GM21381 (cell line): ENCODE data around the gene PITPNC1.
"Not testable (repeated sequence)": the region's sequence is repeated elsewhere in the genome, so short reads cannot be mapped to it uniquely, and the experiment has no call there.

Experiments
- ATAC-seq: cut with Tn5 transposase; IDR thresholded peaks from one replicate; pipeline ENCODE4 v1.9.1; 2021; ENCODE audit warnings: mild to moderate bottlenecking, moderate library complexity; ENCODE audit not compliant: unreplicated experiment

PITPNC1 gene

DNA sequence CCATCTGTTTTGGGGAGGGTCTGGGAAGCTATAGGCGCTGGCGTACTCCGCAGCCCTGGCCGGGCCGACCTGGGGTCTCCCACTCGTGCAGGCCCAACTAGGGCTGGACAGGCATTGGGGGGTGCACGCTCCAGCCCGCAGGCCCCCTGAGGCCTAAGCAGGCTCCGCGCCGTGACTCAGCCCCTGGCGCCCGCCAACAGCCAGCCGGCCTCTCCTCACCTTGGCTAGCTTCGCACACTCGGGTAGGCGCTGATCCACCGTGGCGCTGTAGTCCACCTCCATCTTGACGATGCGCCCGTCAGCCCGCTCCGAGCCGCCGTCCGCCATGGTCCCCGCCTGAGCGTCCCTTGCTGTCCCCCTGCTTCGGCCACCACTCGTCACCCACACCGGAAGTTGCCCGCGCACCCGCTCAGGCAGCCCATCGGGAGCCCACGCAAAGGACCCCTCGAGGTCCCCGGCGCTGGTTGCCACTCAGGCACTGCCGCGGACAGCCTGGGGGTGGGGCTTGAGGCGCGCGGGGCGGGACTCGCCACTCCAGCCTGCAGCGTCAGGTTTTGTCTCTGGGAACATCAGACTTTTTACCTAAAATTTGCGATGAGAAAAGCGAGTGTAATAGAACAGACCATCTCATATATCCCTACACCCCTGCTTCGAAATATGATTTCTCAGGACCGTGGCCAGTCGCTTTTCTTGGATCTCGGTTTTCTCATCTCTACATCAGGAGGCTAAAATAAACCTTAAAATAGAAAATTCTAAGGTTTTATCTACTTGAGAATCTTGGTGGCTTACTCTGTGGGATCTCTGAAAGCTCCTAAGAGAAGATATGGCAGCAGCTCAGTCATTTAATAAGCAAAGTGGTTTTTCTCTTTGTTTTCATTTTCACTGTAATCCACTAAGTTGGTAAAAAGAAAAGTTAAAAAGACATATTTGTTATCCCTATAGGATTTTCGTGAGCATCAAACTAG, 10.6 kb upstream of the PITPNC1 start, which contains the start of gene PSMD12:
PSMD12 (minus strand) TSS at position 385 of the 965 bp plus-strand sequence; CDS start at position 327, 58 bp downstream.
- ATAC-seq = peak; percentile 90

DNA sequence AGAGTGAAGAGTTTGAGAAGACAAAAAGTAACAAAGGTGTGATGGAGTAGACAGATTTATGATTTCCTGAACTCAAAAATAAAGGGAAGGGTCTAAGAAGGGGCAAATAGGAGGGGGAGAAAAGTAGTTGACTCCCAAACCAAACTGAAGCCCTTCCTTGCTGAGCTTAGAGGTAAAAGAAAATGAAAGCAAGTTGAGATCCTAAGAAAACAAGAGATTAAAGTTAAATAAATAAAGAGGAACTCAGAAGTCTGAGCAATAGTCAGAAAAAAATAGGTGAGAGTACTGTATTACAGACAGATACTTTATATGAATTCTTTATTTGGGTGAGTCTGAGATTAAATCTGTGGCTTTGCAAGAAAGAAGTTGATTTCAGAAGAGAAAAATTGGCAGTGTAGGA, 7.4 kb upstream of the PITPNC1 start:
- no peak for ATAC-seq

DNA sequence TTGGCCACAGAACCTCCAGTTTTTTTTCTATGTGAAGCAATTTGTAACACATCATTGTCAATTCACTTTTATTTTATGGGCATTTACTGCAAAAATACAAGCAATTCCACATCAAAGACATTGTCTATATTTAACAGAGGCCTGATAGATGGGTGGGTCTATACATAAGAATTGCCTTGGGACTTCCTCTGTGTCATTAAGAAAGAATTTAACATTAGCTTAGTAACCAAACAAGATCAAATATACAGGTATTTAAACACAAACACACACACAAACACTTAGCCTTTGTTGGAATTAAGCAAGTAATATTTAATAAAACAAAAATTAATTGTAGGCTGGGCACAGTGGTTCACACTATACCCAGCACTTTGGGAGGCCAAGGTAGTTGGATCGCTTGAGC, 4.3 kb upstream of the PITPNC1 start:
- ATAC-seq = no peak

DNA sequence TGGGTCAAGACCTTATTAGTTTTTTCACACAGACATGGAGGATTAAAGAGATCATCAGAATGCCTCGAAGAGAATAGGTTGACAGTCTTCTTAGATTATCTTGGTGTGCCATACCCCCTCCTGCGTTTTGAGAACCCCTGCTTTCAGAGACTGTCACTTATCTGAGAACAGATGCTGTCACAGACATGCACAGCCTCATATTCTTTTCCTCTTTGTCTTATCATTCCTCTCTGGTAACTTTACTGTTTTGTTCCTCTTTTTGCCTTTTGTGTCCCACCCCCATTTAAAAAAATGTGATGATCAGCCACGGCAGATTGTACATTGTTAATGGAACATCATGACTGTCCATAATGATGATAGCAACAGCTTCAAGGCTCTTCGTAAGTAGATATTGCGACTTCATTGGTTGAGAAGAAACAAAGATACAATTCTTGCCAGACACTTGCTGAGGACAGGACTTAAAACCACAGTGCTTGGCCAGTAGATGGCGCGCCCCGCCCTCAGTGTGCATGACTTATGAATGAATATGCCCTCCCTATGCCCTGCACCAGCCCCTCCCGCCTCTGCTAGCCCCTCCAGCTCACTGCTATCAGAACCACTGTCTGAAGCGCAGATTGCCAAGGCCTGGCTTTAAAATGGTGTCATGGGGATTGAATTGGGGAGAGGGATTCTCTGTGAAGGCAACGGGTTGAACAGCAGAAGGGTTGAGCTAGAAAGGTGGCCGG, 2.6 kb upstream of the PITPNC1 start:
- peak; percentile 32 for ATAC-seq

DNA sequence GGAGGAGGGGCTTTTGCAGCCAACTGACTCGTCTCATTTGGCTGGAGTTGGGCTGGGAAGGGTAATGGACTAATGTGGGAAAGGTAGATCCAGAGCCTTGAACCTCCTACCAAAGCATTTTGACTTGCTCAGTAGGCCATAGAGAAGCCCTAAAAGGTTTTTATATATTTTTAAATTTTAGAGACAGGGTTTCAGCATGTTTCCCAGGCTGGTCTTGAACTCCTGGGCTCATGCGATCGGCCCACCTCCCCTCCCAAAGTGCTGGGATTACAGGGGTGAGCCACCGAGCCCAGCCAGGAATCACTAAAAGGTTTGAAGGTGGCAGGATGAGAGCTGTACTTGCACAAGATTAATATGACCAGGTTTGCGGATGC, 2.0 kb upstream of the PITPNC1 start:
- ATAC-seq = no peak

DNA sequence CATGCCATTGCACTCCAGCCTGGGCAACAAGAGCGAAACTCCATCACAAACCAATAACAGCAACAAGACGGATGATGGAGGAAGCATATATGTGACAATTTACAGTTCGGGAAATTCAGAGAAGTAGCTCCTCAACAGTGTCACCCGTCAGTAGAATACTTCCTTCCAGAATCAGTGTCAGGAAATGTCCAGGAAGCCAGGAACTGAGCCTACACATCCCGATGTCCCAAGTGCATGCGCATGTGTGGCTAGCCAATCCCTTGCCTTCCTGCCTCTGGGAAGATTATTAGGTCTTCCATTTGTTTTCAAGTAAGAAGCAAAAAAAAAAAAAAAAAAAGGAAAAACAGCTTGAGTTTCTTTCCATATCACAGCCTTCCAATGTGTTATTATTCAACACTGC, 1.4 kb upstream of the PITPNC1 start:
- ATAC-seq = no peak

DNA sequence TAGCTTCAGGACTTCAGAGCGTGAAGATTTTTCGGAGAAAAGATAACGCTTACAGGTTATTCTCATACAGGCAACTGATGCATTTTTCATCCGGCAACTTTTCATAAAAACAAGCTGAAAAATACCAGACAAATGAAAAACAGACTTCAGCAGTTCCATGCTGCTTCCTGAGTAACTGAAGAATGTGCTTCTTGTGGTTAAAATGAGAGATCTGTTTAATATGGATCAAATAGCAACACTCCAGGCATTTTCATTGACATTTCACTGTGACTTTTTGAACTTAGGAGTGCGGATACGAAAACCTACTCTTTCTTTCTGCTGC, 705 bp upstream of the PITPNC1 start:
- ATAC-seq = no peak

DNA sequence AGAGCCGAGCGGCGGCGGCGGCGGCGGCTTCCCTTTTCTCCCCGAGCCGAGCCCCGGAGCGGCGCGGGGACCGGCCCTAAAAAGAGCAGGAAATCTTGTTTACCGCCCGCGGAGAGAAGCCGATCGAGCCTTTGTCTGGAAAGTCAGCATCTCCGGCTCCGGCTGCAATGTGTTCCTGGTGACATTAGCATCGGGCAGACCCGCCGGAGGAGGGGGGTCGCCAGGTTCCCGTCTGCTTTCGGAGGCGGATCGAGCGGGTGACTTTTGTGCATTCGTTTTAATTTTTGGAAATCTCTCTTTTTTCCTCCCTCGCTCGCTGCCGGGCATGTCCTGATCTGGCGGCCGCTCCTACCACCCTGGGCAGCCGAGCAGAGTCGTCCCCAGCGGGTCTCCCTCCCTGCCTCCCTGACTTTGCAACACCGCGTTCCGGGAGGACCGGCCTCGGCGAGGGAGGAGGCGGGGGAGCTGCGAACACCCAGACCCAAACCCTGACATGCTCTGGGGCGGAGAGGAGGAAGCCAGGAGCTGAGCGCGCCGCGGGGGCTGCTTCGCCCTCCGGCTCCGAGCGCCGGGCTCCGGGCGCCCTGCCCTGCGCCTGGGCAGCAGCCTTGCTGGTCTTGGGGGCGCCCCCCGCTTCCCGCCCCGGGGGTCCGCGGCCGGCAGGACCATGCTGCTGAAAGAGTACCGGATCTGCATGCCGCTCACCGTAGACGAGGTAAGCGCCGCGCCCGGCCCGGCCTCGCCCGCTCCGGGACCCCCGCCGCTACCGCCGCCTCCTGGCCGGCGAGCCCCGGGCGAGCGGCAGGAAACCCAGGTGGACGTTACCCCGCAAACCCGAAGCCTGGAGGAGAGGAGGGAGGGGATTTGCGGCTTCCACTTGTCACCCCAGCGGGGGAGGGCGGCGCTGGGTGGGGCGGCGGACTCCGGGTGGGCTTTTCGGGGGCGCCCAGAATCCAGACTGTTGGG, 690 bp downstream of the PITPNC1 start:
- peak; percentile 27 for ATAC-seq

DNA sequence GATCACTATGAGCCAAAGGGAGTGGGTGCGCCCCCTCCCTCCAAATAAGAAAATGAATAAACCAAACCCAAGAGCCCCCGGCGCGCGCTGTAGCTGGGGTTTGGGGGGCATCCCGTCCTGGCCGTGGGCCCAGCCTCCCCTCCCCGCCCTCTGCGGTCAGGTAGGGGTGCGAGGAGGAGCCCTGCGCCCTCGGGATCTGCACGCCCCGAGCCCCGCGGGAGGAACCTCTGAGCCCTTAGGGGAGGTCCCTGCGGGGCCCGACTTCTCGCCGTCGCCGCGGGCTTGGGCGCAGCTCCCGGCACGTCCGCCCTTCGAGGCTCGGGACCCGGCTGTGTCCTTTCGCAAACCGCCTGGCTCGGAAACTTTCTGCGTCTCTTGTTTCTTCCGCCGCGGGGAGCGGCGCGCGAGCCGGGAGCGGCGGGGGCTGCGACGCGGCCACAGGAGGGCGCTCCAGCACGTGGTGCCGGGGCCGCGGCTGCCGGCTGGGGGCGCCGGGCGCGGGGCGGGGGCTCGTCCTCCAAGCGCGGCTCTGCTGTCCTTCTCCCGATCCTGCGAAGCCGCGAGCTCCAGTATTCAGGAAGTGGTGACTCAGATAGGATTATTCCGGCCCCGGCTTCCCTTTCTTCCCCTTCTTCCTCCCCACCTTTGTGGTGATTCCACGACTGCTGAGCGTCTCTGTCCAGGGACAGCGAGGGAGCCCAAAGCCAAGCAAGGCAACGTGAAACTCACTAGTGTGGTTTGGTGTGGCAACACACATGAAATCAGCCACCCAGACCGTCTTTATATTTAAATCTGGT, 1.6 kb downstream of the PITPNC1 start:
- peak; percentile 38 for ATAC-seq

DNA sequence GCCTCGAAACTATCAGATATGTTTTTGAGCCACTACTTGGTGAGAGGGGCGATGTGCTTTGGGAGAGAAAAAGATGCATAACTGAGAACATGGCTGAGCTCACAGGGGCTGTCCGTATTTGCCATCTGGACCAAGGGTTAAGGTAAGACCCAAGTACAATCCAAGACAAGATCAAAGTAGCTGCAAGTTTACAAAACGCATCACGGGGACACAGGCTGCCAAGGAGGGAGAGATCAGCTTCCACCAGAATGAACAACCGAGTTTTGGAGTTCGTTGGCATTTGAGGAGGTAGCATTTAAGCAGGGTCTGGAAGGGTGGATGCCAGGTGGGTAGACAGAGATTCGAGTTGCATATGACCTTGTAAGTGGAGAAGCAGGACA, 2.2 kb downstream of the PITPNC1 start:
- ATAC-seq = no peak

DNA sequence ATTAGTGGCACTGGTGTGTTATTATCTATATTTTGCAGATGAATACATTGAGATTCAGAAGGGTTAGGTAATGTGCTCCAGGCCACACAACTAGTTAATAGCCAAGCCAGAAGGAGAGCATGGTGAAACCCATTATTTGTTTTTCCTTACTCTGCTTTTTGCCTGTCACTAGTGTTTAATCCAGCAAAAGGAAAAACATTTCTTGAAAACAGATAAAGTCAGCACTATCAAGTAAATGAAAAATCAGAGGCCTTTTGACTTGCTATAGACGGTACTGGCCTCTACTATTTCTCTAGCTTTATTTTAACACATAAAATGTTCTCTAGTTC, 4.8 kb downstream of the PITPNC1 start:
- no peak for ATAC-seq

DNA sequence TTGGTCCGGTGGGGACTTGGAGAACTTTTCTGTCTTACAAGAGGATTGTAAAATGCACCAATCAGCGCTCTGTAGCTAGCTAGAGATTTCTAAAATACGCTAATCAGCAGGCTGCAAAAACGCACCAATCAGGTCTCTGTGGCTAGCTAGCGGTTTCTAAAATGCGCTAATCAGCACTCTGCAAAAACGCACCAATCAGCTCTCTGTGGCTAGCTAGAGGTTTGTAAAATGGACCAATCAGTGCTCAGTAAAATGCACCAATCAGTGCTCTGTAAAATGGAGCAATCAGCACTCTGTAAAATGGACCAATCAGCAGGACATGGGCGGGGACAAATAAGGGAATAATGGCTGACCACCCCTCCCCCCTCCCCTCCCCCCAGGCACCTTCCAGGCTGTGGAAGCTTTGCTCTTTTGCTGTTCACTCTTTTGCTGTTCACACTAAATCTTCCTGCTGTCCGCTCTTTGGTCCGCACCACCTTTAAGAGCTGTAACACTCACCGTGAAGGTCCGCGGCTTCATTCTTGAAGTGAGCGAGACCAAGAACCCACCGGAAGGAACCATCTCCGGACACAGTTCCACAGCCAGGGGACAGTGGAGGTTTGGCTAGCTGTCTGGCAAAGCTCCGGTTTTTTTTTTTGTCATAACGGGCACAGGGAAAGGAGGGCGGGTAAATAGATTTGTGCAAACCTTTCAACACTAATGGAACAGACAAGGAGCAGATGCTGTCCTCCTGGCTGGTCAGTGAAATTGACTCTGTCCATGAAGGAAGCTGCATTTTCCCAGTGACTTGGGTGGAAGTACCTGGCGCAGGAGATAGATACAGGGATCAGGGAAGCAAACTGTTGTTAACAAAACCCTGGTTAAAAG, 8.3 kb downstream of the PITPNC1 start:
- ATAC-seq = no peak

DNA sequence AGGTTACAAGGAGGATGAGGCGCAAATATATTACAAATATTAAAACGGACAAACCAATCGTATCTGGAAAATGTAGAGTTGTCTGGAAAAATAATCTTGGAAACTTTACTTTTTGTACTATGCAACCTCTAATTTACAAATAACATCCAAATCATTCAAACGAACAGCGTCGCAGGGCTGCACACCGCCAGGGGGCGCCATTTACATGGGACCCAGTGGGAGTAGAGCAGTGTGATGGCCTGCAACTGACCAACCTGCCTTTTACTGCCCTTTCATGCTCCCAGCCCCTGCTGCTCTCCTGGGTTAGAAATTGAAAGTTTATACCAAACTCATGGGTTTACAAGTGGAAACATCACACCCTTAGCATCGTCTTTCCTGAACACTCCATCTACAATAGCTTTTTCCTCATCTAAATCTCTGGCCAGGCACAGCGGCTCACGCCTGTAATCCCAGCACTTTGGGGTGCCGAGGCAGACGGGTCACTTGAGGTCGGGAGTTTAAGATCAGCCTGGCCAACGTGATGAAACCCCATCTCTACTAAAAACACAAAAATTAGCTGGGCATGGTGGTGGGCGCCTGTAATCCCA, 10.0 kb downstream of the PITPNC1 start:
- no peak for ATAC-seq

DNA sequence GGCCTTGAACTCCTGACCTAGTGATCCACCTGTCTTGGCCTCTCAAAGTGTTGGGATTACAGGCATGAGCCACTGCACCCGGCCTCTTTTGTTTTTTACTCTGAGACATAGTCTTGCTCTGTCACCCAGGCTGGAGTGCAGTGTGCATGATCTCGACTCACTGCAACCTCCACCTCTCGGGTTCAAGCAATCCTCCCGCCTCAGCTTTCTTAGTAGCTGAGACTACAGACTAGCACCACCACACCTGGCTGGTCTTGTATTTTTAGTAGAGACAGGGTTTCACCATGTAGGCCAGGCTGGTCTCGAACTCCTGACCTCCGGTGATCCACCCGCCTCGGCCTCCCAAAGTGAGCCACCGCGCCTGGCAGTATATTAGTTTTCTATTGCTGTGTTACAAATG, 11.5 kb downstream of the PITPNC1 start:
- ATAC-seq = not testable (repeated sequence)

DNA sequence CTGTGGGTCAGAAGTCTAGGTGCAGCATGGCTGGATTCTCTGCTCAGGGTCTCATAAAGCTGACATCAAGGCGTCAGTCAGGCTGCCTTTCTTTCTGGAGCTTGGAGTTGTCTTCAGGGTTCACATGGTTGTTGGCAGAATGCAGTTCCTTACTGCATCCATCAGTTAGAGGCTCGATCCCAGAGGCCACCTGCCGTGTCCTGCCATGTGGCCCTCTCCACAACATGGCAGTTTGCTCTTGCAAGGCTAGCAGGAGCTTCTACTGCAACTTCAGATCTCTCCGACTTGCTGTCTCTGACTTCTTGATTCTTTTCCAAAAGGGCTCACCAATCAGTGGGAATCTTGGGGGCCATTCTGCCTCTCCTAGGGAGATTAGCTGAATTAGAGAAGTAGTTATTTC, 11.9 kb downstream of the PITPNC1 start:
- ATAC-seq = no peak

DNA sequence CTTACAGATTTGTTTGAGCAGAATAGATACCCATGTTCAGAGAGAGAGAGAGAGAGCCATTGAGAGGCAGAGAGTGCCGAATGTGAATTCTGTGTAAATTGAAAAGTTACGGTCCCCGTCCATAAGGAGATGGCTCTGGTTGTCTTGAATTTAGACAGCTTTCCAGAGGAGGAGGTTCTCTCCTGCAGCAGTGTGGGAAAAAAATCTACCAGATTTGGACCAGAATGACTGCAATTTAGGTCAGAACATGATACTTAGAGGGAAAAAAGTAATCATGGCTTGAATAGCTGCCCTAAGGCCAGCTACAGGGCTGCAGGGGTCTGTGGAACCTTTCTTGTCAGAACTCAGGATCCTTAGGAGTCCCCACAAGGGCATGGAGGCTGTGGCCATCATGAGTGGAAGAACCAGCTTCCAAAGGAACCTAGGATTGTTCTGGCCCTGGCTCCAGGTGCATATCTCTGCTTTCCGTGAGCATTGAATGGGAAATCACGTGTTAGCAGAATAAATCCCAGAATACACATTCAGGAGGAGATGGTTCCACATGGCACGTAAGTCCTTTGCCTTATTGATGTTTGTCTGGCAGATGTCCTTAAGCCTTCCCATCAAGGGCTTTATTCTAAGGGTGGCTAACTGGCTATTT, 13.0 kb downstream of the PITPNC1 start:
- ATAC-seq = no peak

DNA sequence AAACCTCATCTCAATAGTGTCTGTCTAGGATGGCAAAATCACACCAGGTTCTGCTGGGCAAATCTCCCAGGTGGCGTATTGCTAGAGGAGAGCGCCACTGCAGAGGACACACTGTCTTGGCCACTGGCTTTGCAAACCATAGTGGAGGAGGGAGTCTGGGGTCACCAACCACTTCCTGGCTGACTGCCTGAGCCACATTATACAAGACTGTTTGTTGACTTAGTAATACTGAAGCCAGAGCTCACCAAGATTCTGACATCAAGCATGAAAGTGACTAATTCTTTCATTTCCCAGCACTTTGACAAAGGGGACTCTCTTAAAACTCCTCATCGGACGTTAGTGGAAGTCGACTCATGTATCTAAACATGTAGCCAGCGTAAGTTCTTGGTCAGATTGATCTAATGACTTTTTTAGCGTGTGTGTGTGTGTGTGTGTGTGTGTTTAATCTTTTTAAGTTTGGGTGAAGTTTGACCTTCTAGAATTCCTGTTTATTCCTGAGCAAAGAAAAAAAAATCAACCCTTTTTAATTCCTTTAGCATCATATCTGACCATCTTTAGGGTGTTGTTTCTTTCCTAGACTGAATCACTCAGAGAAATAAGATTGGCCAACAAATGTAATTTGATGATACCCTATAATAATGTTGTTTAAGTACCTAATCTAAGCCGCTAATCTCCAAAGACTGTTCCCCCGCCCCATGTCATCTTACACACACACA, 13.7 kb downstream of the PITPNC1 start:
- ATAC-seq = peak; percentile 92

DNA sequence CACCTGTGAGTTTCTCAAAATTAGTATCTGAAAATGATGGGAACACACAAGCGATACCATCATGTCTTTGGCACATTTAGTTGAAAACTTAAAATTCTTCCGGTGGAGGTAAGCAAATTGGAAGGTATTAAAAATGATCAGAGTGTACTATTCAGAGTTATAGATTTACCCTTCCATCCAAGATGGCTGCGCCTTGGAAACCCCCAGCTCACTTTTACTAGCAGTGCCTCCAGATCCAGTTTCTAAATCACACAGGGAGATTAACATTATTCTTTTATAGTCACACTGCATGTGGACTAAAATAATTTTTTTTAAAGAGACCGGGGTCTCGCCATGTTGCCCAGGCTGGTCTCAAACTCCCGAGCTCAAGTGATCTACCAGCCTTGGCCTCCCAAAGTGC, 15.0 kb downstream of the PITPNC1 start:
- ATAC-seq = no peak
